NCI-H2107 treated with DMSO at 0.1 percent for 48 hours (cell line): Measurements from ENCODE around the gene WFDC10B.
"Not testable (repeated sequence)": the region's sequence is repeated elsewhere in the genome, so short reads cannot be mapped to it uniquely, and the experiment has no call there.

Source experiments
- DNase-seq: peaks from one replicate; lab custom pipeline; 2025; ENCODE audit not compliant: unreplicated experiment; lab: John Stamatoyannopoulos, UW

The WFDC10B gene

GRCh38 chr20:45649312-45649863 lies 55.4 kb downstream of the WFDC10B start:
- no peak for DNase-seq

GRCh38 chr20:45647441-45648050 lies 57.3 kb downstream of the WFDC10B start:
- DNase-seq, result no peak

- no peak for DNase-seq
These were observed 57.9 kb downstream of the WFDC10B start for GRCh38 chr20:45646875-45647274.

GRCh38 chr20:45645869-45646268 lies 59.0 kb downstream of the WFDC10B start:
- DNase-seq, result not testable (repeated sequence)

- not testable (repeated sequence) for DNase-seq
These were observed 63.7 kb downstream of the WFDC10B start for GRCh38 chr20:45641076-45641475.

- DNase-seq, result no peak
These were observed 65.1 kb downstream of the WFDC10B start for GRCh38 chr20:45639687-45640086.

- no peak for DNase-seq
These were observed 68.3 kb downstream of the WFDC10B start for GRCh38 chr20:45636513-45636912.
